Gastrocnemius medialis (tissue), 4 donors: ENCODE results near the gene TBX5.

Source experiments
- CTCF ChIP-seq, 5 experiments: fragments of 450-650 bp in 3 of 5; fragments of 200-600 bp in 2 of 5; sonication (generic) in 2 of 5; IDR thresholded peaks in 4 of 5; conservative IDR thresholded peaks in 1 of 5; 1 replicate in 4 of 5; 2 replicates in 1 of 5; pipeline ENCODE4 v1.5.1; 2016 to 2019; ENCODE audit warnings: antibody characterized with exemption in 5 of 5, mild to moderate bottlenecking in 3 of 5, moderate library complexity in 3 of 5
- POLR2A ChIP-seq, 2 donors: fragments of 450-650 bp; IDR thresholded peaks; one replicate each; pipeline ENCODE4 v1.6.1; 2017; ENCODE audit warnings: antibody characterized with exemption in 2 of 2, mild to moderate bottlenecking in 2 of 2, moderate library complexity in 2 of 2

- TF ChIP-seq CTCF (IDR thresholded peaks at IDR 0.05 in 4 of 5, conservative IDR thresholded peaks at IDR 0.05 in 1 of 5) (no peak), POLR2A (IDR thresholded peaks at IDR 0.05) (no peak)
Observed at GRCh38 chr12:114451657-114452056, 45.7 kb upstream of the TBX5 start.
